Karpas-422 (cell line): ENCODE measurements around the gene HHIPL1. TPM values are rescaled to one million over a fixed set of nuclear protein-coding genes. Genes with fewer than 3 reads are reported as not detected.

Experiments
- DNase-seq: peaks from one replicate; pipeline ENCODE4 v3.0.0-alpha.2; 2015
- H2AFZ ChIP-seq: fragments of 200-600 bp; sonication (generic); 2 replicates; pipeline ENCODE4 v1.6.1; 2014; ENCODE audit warnings: antibody characterized with exemption, low read length, mixed read lengths
- H3K27ac ChIP-seq: fragments of 200-600 bp; sonication (generic); 2 replicates; pipeline ENCODE4 v1.5.1; 2014; ENCODE audit warnings: mild to moderate bottlenecking, low read length, moderate library complexity
- H3K27me3 ChIP-seq: fragments of 200-600 bp; sonication (generic); 2 replicates; pipeline ENCODE4 v1.6.1; 2014; ENCODE audit warnings: low read length, mixed read lengths
- H3K36me3 ChIP-seq: fragments of 200-600 bp; sonication (generic); 2 replicates; pipeline ENCODE4 v1.6.1; 2014; ENCODE audit warnings: low read length, mixed read lengths; ENCODE audit not compliant: insufficient read depth
- H3K4me1 ChIP-seq: fragments of 200-600 bp; sonication (generic); 2 replicates; pipeline ENCODE4 v1.6.1; 2014; ENCODE audit warnings: mild to moderate bottlenecking, low read length, mixed read lengths
- H3K4me2 ChIP-seq: fragments of 200-600 bp; sonication (generic); 2 replicates; pipeline ENCODE4 v1.6.1; 2014; ENCODE audit warnings: low read length, low read depth, mild to moderate bottlenecking; ENCODE audit not compliant: poor library complexity, severe bottlenecking
- H3K4me3 ChIP-seq: fragments of 200-600 bp; sonication (generic); 2 replicates; pipeline ENCODE4 v1.5.1; 2014; ENCODE audit warnings: mild to moderate bottlenecking, antibody characterized with exemption, low read length, mixed read lengths
- H3K79me2 ChIP-seq: fragments of 200-600 bp; sonication (generic); 2 replicates; pipeline ENCODE4 v1.6.1; 2014; ENCODE audit warnings: mild to moderate bottlenecking, low read length, mixed read lengths
- H3K9ac ChIP-seq: fragments of 200-600 bp; sonication (generic); 2 replicates; pipeline ENCODE4 v1.6.0; 2014; ENCODE audit warnings: low read length
- H3K9me2 ChIP-seq: fragments of 200-600 bp; sonication (generic), shearing (Covaris generic); replicated peaks from 2 replicates; pipeline ENCODE4 v1.6.0; 2014; ENCODE audit warnings: mild to moderate bottlenecking, low read length, moderate library complexity; ENCODE audit not compliant: insufficient read depth
- H3K9me3 ChIP-seq: fragments of 300-700, 200-600 bp; sonication (generic); 2 replicates; pipeline ENCODE4 v1.6.1; 2014; ENCODE audit warnings: low read length, mixed read lengths
- H4K20me1 ChIP-seq: fragments of 200-600 bp; sonication (generic); 2 replicates; pipeline ENCODE4 v1.6.1; 2014; ENCODE audit warnings: mild to moderate bottlenecking, antibody characterized with exemption, low read length, low read depth; ENCODE audit not compliant: insufficient read depth
- total RNA-seq: library from RNA; depleted of rRNA; stranded (reverse); fragments of >200 nt; shearing (Covaris generic); gene quantifications from 2 replicates; pipeline ENCODE4 v1.2.3, GENCODE V29; 2014; ENCODE audit warnings: low replicate concordance

HHIPL1 gene
- total RNA-seq, 1 experiment from 2014 or later: not detected

- Histone ChIP-seq H3K9me3 (no peaks in the 10 kb centered on the region), H3K79me2 (no peaks in the 10 kb centered on the region), H3K4me3 (no peak overlapping the region), H3K9me2 (no peaks in the 10 kb centered on the region), H2AFZ (no peak overlapping the region), H3K27me3 (no peaks in the 10 kb centered on the region), H3K9ac (no peak overlapping the region), H3K27ac (no peak overlapping the region), H3K4me1 (peaks cover 9% of the 10 kb centered on the region), H4K20me1 (no peaks in the 10 kb centered on the region), H3K36me3 (no peaks in the 10 kb centered on the region), H3K4me2 (no peak overlapping the region)
- no peak for DNase-seq
These were observed 72.1 kb downstream of the HHIPL1 start for GRCh38 chr14:99716850-99717681.

DNA sequence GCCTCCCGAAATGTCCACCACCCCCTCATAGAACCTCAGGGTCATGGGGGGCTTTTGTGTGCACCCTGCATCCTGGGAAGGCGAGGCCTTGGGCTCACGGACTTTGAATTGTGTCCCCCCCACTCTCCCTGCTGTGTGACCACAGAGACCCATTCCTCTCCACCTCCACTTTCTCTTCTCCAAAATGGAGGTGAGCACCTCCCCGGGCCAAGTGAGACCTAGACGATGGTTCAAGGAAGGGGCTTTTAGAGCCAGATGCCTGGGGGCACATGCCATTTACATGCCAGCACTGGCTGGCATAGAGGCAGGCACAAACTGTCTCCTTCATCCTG lies 72.7 kb downstream of the HHIPL1 start:
- Histone ChIP-seq H3K27ac (no peak overlapping the region), H3K4me3 (no peak overlapping the region), H3K36me3 (no peaks in the 10 kb centered on the region), H3K9me3 (no peaks in the 10 kb centered on the region), H3K4me1 (peaks cover 9% of the 10 kb centered on the region), H3K9ac (no peak overlapping the region), H3K27me3 (no peaks in the 10 kb centered on the region), H3K79me2 (no peaks in the 10 kb centered on the region), H2AFZ (no peak overlapping the region), H4K20me1 (no peaks in the 10 kb centered on the region), H3K4me2 (no peak overlapping the region), H3K9me2 (no peaks in the 10 kb centered on the region)
- DNase-seq: no peak

- Histone ChIP-seq H3K27me3 (no peaks in the 10 kb centered on the region), H3K4me3 (no peak overlapping the region), H4K20me1 (no peaks in the 10 kb centered on the region), H3K4me1 (peaks cover 9% of the 10 kb centered on the region), H3K79me2 (no peaks in the 10 kb centered on the region), H3K27ac (no peak overlapping the region), H3K9me2 (no peaks in the 10 kb centered on the region), H3K36me3 (no peaks in the 10 kb centered on the region), H3K4me2 (peak overlapping the region; percentile 11), H3K9me3 (no peaks in the 10 kb centered on the region), H2AFZ (no peak overlapping the region), H3K9ac (no peak overlapping the region)
- peak; percentile 56 for DNase-seq
These were observed 73.3 kb downstream of the HHIPL1 start for GRCh38 chr14:99718031-99718810.

- Histone ChIP-seq H3K27me3 (no peaks in the 10 kb centered on the region), H4K20me1 (no peaks in the 10 kb centered on the region), H3K9ac (no peak overlapping the region), H3K4me2 (peak overlapping the region; percentile 11), H3K79me2 (no peaks in the 10 kb centered on the region), H3K4me1 (peaks cover 9% of the 10 kb centered on the region), H3K36me3 (no peaks in the 10 kb centered on the region), H3K9me2 (no peaks in the 10 kb centered on the region), H3K9me3 (no peaks in the 10 kb centered on the region), H3K4me3 (no peak overlapping the region), H3K27ac (no peak overlapping the region), H2AFZ (no peak overlapping the region)
- DNase-seq: no peak
These were observed 73.9 kb downstream of the HHIPL1 start for GRCh38 chr14:99718811-99719192.

GRCh38 chr14:99720941-99721791 lies 76.2 kb downstream of the HHIPL1 start:
- Histone ChIP-seq H3K27ac (no peak overlapping the region), H3K36me3 (no peaks in the 10 kb centered on the region), H3K4me3 (no peak overlapping the region), H3K79me2 (no peaks in the 10 kb centered on the region), H2AFZ (no peak overlapping the region), H3K9me2 (no peaks in the 10 kb centered on the region), H3K4me2 (no peak overlapping the region), H3K4me1 (peaks cover 9% of the 10 kb centered on the region), H3K27me3 (no peaks in the 10 kb centered on the region), H3K9ac (no peak overlapping the region), H3K9me3 (no peaks in the 10 kb centered on the region), H4K20me1 (no peaks in the 10 kb centered on the region)
- DNase-seq: no peak

DNA sequence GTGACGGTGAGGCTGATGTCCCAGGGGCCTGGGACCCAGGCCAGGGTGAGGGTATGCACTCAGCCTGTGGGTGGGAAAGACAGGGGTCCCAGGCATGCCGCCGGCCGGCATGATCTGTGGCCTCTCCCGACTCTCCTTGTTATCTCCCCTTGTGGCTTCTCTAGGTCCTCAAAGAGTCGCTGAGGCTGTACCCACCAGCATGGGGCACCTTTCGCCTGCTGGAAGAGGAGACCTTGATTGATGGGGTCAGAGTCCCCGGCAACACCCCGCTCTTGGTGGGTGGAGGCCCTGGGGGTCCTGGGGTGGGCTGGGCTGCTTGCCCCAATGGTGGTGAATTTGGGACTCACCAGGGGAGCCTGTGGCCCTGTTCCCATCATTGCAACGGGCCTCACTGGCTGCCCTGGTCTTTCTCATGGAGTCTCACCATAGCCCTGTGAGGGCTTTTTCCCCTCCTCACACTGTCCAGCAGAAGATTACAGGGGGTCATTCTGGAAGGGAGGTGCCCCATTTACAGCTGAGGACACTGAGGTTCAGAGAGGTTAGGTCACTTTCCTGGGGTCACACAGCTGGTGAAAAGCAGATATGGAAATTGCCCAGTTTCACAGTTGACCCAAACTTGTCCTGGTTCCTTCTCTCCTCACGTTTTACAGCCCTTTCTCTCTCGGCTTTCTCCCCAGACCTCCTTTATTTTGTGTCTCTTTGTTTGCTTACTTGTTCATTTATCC lies 77.0 kb downstream of the HHIPL1 start:
- Histone ChIP-seq H3K9me2 (no peaks in the 10 kb centered on the region), H2AFZ (no peak overlapping the region), H3K27me3 (no peaks in the 10 kb centered on the region), H3K9ac (no peak overlapping the region), H3K27ac (no peak overlapping the region), H3K36me3 (no peaks in the 10 kb centered on the region), H3K4me3 (no peak overlapping the region), H3K79me2 (no peaks in the 10 kb centered on the region), H4K20me1 (no peaks in the 10 kb centered on the region), H3K9me3 (no peaks in the 10 kb centered on the region), H3K4me1 (peaks cover 9% of the 10 kb centered on the region), H3K4me2 (no peak overlapping the region)
- DNase-seq: no peak

- DNase-seq: no peak
- H3K9me3 ChIP-seq: no peaks in the 10 kb centered on the region
- no peaks in the 10 kb centered on the region for H3K27me3 ChIP-seq
- no peak overlapping the region for H3K9ac ChIP-seq
- H4K20me1 ChIP-seq: no peaks in the 10 kb centered on the region
- no peak overlapping the region for H2AFZ ChIP-seq
- H3K36me3 ChIP-seq: no peaks in the 10 kb centered on the region
- H3K27ac ChIP-seq: no peak overlapping the region
- no peaks in the 10 kb centered on the region for H3K79me2 ChIP-seq
- H3K4me2 ChIP-seq: no peak overlapping the region
- H3K4me1 ChIP-seq: peaks cover 9% of the 10 kb centered on the region
- H3K9me2 ChIP-seq: no peaks in the 10 kb centered on the region
- H3K4me3 ChIP-seq: no peak overlapping the region
These were observed 77.8 kb downstream of the HHIPL1 start for GRCh38 chr14:99722741-99723140.
